ENCODE data around the gene MTREX.

DNA sequence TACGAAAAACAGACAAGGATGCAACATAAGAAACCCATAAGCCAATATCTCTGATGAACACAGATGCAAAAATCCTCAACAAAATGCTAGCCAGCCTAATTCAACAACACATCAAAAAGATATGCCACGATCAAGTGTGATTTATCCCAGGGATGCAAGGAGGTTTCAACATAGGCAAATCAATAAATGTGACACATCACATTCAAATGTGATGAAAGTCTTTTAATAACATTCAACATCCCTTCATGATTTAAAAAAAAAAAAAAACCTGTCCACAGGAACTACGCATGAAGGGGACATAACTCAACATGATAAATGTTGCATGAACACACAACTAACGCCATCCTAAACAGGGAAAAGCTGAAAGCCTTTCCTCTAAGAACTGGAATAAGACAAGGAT lies 124.8 kb downstream of the MTREX start:
- TF ChIP-seq EZH2phosphoT487 (IDR thresholded peaks at IDR 0.05; ENCODE audit: low read depth, severe bottlenecking, unreplicated experiment) (no peak), CTCF (IDR thresholded peaks at IDR 0.05; ENCODE audit: poor library complexity) (no peak)

Measured in hepatocyte (in vitro differentiated cells).